ENCODE results near the gene SRSF10. TPM values are rescaled to one million over a fixed set of nuclear protein-coding genes. Genes with fewer than 3 reads are reported as not detected.

SRSF10 gene
- total RNA-seq, 6 experiments from 2014 or later, result 30.6 to 51.5 (median 43.1) TPM

GRCh38 chr1:24002695-24003094, 22.6 kb upstream of the SRSF10 start:
- DNase-seq (no peak), ATAC-seq (no peak)
- Histone ChIP-seq H3K36me3 (no peaks in the 10 kb centered on the region), H3K27ac (no peak overlapping the region), H3K27me3 (no peaks in the 10 kb centered on the region), H3K4me1 (peaks cover 0 to 7% (median 0%) of the 10 kb centered on the region in 4 donors), H3K4me3 (no peak overlapping the region), H3K9me3 (no peaks in the 10 kb centered on the region)
- 77% methylated on average over 2 of the region's 2 CpGs for WGBS (ENCODE audit: insufficient coverage, low coverage, low lambda C conversion rate, missing lambda C conversion rate)
- intact Hi-C loops (cut with DNase I), result no loop called here
- TF ChIP-seq POLR2A (IDR thresholded peaks at IDR 0.05) (no peak), CTCF (IDR thresholded peaks at IDR 0.05) (no peak)

DNA sequence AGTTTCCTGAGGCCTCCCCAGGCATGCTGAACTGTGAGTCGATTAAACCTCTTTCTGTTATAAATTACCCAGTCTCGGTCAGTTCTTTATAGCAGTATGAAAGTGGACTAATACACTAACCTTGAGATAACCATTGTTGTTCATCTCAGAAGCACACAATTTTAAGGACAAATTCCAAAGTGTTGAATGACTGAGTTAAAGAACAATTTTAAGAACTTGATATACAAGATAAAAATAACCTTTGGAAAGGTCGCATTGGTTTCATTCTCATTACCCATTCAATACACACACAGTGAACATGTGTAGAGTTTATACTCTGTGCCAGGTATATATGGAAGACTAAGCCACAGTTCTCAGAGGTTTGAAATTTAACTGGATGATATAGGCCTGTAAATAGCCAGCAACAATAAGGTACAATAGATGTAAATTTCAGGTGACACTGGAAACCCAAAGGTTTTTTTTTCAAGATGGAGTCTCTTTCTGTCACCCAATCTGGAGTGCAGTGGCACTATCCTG, 19.1 kb upstream of the SRSF10 start:
- H3K9me3 ChIP-seq, result no peaks in the 10 kb centered on the region
- intact Hi-C loops (cut with DNase I), result no loop called here
- no peaks in the 10 kb centered on the region for H3K36me3 ChIP-seq
- H3K27ac ChIP-seq, result no peak overlapping the region
- TF ChIP-seq POLR2A (IDR thresholded peaks at IDR 0.05) (no peak), CTCF (IDR thresholded peaks at IDR 0.05) (no peak)
- 77% methylated on average over 3 of the region's 3 CpGs for WGBS (ENCODE audit: insufficient coverage, low coverage, low lambda C conversion rate, missing lambda C conversion rate)
- no peaks in the 10 kb centered on the region for H3K27me3 ChIP-seq
- ATAC-seq, result no peak
- DNase-seq, result no peak
- H3K4me3 ChIP-seq, result no peak overlapping the region
- peaks cover 0 to 7% (median 0%) of the 10 kb centered on the region in 4 donors for H3K4me1 ChIP-seq

- Histone ChIP-seq H3K27ac (no peak overlapping the region), H3K4me1 (no peaks in the 10 kb centered on the region), H3K4me3 (no peak overlapping the region), H3K36me3 (no peaks in the 10 kb centered on the region), H3K27me3 (no peaks in the 10 kb centered on the region), H3K9me3 (no peaks in the 10 kb centered on the region)
- no peak for TF ChIP-seq CTCF (IDR thresholded peaks at IDR 0.05)
- TF ChIP-seq POLR2A (IDR thresholded peaks at IDR 0.05), result no peak
- intact Hi-C loops (cut with DNase I), result no loop called here
- 55% methylated on average over 1 of the region's 1 CpG for WGBS (ENCODE audit: insufficient coverage, low coverage, low lambda C conversion rate, missing lambda C conversion rate)
- DNase-seq (no peak), ATAC-seq (no peak)
Measured at GRCh38 chr1:23997812-23998211, 17.7 kb upstream of the SRSF10 start.

DNA sequence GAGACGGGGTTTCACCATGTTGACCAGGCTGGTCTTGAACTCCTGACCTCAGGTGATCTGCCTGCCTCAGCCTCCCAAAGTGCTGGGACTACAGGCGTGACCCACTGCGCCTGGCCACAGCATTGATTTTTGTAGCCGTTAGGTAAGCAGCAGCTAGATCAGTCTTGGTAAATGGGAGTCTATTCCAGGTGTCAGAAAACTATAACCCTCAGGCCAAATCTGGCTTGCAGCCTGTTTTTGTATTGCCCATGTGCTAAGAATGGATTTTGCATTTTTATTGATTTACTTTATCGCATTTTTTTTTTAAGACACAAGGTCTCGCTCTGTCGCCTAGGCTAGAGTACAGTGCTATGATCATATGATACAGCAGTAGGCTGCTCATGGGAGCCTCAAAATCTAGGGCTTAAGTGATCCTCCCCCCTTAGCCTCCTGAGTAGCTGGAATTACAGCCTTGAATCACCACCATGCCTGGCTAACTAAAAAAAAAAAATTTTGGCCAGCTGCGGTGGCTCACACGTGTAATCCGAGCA, 16.6 kb upstream of the SRSF10 start:
- no peaks in the 10 kb centered on the region for H3K4me1 ChIP-seq
- ATAC-seq (no peak), DNase-seq (no peak)
- no peak for TF ChIP-seq CTCF (IDR thresholded peaks at IDR 0.05)
- TF ChIP-seq POLR2A (IDR thresholded peaks at IDR 0.05), result no peak
- H3K27ac ChIP-seq, result no peak overlapping the region
- no peaks in the 10 kb centered on the region for H3K9me3 ChIP-seq
- H3K4me3 ChIP-seq, result no peak overlapping the region
- H3K27me3 ChIP-seq, result no peaks in the 10 kb centered on the region
- intact Hi-C loops (cut with DNase I), result no loop called here
- WGBS (ENCODE audit: insufficient coverage, low coverage, low lambda C conversion rate, missing lambda C conversion rate), result 76% methylated on average over 8 of the region's 10 CpGs
- H3K36me3 ChIP-seq, result no peaks in the 10 kb centered on the region
